T-helper 9 cell (primary cell): Measurements from ENCODE around the gene TUBGCP2.
"Not testable (repeated sequence)": the region's sequence is repeated elsewhere in the genome, so short reads cannot be mapped to it uniquely, and the experiment has no call there.

Experiments
- DNase-seq: peaks from one replicate; pipeline ENCODE4 v3.0.0-alpha.2; 2020

Gene TUBGCP2

DNA sequence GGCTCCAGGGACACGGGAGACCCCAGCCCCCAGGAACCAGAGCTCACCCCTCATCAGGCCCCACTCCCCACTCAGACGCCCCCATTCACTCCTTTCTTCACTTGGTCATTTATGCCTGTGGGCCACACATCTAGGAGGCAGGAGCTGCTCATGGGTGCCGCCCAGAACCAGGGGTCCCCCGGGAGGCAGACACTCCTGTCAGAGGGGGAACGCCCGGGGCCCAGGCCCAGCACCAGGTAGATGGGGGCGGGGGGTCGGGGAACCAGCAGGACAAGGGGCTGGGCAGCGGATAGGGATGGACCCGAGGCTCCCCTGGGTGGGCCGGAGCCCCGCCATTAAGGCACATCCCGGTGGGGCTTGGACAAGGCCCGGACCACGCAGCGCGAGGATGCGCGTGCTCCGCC, 16.2 kb upstream of the TUBGCP2 start:
- no peak for DNase-seq

DNA sequence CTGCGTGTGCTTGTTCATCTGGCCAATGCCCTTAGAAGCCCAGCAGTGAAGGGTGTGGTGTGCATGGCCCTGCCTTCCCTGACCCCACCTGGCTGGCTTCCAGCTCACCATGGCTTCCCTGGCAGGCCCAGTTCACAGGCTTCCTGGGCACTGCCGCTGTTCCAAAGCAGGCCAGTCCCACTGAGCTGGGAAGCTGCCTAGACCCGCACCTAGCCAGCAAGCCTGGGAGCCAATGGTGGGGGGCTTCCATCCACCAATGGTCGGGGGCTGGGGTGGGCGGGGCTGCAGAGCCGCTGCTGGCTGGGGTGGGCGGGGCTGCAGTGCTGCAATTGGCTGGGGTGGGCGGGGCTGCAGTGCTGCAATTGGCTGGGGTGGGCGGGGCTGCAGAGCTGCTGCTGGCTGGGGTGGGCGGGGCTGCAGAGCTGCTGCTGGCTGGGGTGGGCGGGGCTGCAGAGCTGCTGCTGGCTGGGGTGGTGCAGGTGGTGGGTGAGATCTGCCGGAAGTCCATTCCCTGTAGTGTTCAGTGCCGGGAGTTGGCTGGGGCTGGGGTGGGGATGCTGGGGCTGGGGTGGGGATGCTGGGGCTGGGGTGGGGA, 15.6 kb upstream of the TUBGCP2 start:
- DNase-seq: peak; percentile 51

GRCh38 chr10:133322064-133322709, 13.5 kb upstream of the TUBGCP2 start:
- DNase-seq: not testable (repeated sequence)

DNA sequence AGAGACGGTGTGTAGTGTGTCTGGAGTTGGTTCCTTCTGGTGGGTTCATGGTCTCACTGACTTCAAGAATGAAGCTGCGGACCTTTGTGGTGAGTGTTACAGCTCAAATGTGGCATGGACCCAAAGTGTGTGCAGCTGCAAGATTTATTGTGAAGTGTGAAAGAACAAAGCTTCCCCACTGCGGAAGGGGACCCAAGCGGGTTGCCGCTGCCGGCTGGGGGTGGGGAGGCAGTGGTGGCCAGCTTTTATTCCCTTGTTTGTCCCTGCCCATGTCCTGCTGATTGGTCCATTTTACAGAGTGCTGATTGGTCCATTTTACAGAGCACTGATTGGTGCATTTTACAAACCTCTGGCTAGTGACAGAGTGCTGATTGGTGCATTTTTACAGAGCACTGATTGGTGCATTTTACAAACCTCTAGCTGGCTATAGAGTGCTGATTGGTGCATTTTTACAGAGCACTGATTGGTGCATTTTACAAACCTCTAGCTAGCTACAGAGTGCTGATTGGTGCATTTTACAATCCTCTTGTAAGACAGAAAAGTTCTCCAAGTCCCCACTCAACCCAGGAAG, 12.3 kb upstream of the TUBGCP2 start:
- not testable (repeated sequence) for DNase-seq

GRCh38 chr10:133318494-133319127, 9.9 kb upstream of the TUBGCP2 start:
- peak; percentile 65 for DNase-seq

GRCh38 chr10:133316732-133317131, 8.1 kb upstream of the TUBGCP2 start:
- DNase-seq: no peak

GRCh38 chr10:133316266-133316665, 7.6 kb upstream of the TUBGCP2 start:
- no peak for DNase-seq

DNA sequence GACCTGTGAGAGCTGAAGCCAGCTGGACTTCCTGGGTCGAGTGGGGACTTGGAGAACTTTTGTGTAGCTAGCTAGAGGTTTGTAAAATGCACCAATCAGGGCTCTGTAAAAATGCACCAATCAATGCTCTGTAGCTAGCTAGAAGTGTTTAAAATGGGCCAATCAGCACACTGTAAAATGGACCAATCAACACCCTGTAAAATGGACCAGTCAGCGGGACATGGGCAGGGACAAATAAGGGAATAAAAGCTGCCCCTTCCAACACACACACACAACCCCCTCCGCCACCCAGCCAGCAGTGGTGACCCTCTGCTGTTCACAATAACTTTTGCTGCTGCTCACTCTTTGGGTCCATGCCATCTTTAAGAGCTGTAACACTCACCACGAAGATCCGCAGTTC, 7.2 kb upstream of the TUBGCP2 start:
- DNase-seq: no peak

DNA sequence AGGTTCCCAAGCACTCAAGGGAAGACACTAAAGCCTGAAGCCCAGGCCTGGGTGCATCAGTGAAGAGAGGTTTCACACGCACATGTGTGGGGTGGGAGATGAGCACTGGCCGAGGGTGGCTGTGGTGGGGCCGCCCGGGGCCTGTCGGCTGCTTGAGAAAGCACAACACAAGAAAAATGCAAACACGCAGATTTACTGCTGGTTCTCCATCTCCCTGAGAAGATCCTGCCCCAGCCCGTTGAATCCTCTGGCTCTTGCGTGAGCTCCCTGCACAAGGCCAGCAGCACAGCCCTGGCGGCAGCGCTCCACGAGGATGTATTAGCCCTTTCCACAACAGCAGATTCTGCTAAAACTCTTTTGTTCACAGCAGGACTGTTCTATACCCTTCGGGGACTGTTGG, 6.2 kb upstream of the TUBGCP2 start:
- DNase-seq: no peak

DNA sequence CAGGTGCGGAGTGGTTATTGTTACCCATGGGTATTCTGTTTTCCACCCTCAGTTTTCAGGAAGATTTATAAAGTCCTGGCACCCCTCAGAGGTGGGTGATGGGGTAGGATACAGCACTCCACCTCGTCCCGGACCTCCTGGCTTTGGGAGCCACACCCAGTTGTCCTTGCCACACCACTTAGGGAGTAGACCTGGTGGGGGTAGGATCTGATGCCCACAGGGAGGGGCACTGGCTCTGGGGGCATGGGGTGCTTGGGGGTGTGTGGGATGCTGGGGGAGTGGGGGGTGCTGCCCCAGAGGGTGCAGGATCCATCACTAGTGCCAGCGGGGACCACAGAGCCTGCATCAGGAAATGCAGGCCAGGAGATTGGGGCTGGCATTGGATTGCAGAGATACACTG, 4.5 kb upstream of the TUBGCP2 start:
- no peak for DNase-seq

- DNase-seq: no peak
Measured at GRCh38 chr10:133312769-133313145, 4.1 kb upstream of the TUBGCP2 start.

DNA sequence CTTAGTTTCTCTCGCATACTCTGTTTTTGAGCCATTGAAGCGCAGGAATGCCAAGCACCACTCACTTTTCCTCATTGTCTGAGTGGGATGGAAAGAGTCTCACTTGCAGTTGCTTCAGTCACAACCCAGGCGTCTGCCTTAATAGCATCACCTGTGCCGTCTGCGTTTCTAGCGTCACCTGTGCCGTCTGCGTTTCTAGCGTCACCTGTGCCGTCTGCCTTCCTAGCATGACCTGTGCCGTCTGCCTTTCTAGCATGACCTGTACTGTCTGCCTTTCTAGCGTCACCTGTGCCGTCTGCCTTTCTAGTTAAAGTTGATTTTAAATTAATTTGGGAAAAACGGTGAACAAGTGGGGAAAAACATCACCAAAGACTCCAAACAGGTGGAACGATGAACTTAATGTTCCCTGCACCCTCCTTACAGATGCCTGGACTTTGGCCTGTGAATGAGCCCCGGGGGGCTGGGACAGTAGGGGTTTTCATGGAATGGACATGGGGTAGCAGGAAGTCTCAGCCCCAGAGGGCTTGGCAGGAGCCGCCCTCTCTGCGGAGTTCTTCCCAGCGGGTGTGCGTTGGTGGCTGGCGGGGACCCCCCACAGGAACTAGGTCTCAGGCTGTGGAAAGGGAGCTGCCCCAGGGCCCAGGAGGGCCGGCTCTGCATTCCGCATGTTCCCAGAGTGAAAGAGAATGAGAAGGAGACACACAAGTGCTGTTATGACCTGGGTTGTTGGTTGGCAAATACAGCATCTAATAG, 3.5 kb upstream of the TUBGCP2 start:
- DNase-seq: no peak

DNA sequence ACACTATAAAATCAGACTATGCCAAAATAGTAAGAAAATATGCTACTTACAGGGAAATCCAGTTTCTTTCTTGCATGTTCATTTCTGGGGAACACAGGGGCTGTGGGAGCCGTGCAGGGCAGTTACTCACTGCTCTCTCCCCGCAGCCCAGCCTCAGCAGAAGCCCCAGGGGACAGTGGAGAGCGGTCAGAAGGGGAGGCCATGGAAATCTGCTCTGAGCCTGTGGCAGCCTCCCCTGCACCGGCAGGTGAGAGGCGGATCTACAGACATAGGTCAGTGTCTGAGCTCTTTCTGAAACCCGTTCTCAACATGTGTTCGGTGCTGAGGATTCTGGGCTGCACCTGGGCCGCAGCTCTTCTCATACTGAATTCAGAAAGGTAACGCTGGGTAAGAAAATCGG, 2.9 kb upstream of the TUBGCP2 start:
- no peak for DNase-seq

GRCh38 chr10:133310789-133311188, 2.1 kb upstream of the TUBGCP2 start:
- DNase-seq: no peak

- no peak for DNase-seq
Measured at GRCh38 chr10:133310399-133310755, 1.7 kb upstream of the TUBGCP2 start.

GRCh38 chr10:133309720-133310398, 1.2 kb upstream of the TUBGCP2 start:
- DNase-seq: no peak

DNA sequence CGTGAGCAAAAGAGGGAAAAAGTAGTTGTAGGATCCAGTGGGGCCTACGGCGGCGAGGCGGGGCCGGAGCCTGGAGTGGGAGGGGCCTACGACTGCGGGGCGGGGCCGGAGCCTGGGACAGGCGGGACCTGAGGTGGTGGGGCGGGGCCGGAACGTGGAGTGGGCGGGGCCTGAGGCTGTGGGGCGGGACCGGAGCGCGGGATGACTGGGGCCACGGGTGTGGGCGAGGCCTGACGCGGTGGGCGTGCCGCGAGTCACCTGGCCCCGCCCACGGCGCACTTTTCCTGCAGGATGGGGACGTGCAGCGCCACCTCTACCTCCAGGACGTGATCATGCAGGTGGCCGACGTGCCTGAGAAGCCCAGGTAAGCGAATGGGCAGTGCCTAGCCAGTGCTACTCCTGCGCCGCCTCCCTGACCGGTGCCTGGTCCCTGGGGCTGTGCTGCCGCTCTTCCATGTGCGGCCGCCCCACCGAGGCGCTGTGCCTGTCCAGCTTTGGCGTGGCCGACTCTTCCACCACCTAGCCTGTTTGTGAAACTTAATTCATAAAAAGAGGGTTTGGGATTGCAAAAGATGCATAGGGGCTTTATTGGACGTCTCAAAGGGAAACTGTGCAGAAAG, 538 bp upstream of the TUBGCP2 start:
- peak; percentile 98 for DNase-seq

DNA sequence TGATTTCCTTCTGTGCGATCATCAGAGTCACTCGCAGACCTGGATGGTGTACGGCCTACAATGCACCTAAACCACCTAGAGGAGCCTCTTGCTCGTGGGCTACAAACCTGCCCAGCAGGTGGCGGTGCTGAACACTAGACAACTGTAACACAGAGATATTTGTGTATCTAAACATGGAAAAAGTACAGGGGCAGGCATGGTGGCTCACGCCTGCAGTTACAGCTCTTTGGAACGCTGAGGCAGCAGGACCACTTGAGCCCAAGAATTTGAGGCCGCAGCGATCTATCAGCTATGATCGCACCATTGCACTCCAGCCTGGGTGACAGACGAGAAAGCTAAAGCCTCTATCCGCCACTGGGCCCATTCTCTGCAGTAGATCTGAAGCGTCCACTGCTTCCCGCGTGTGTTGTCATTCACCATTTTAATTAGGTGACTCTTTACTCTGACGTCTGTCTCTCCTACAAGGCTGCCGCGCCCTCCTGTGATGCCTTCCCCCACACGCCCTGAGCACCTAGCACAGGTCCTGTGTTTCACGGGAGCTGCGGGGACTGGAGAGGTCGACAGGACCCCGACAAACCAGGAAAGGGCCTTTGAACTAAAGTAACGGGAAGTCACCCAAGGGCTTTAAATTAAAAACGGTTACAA, 774 bp downstream of the TUBGCP2 start:
- peak; percentile 85 for DNase-seq

DNA sequence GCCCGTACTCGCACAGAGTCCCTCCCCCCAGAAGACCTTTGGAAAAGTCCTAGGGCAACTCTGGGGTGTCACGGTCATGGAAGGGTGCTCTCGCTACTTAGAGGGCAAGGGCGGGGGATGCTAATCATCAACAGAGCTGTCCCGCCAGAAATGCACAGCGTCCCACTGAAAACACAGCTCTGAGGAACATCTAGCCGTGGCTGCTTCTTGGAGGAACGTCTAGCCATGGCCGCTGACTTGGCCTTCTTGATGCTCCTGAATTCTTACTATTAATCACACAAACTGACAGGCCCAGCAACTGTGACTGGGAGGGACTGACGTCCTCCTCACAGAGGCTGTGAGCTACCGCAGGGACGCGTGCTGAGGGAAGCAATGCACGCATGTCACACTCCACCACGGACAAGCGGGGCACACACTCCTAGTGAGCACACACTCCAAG, 1.7 kb downstream of the TUBGCP2 start:
- DNase-seq: no peak

DNA sequence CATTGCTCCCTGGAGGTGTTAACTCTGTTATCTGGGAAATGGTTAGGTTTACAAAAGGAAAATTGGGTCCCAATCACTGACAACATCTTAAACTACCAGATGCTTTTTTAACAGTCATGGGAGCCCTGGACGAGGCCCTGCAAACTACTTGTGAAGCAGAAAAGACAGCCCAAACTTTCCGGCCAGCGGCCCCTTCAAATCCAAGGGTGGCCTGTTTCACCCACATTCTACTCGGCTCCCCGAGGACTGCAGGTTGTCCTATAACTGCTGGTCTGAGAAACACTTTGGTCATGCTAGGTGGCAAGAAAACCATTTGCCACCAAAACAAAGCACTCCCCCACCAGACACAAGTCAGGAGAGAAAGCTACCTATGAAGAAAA, 2.6 kb downstream of the TUBGCP2 start:
- DNase-seq: no peak

DNA sequence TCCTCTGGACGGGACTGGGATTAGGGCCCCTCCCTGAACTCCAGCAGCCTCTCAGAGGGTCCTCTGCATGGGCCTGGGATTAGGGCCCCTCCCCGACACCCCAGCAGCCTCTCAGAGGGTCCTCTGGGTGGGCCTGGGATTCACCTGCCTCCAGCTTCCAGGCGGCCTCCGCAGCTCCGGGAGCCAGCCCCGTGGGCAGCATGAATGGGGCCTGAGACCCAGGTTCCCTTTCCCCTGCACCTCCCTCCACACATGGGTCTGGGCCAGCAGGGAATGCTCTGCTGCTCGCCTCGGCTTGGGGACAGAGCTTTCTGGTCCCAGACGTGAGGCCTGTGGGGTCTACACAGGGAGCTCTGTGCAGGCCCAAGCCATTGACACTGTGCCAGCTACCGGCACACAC, 5.5 kb downstream of the TUBGCP2 start:
- DNase-seq: no peak

- DNase-seq: no peak
Measured at GRCh38 chr10:133302230-133302629, 6.4 kb downstream of the TUBGCP2 start.
